Activated T-helper 17 cell treated with anti-CD3 and anti-CD28 coated beads, Interleukin-2, amount 50 U/mL, for 72 hours (primary cell): ENCODE data around the gene NLRX1. TPM values are rescaled to one million over a fixed set of nuclear protein-coding genes. Genes with fewer than 3 reads are reported as not detected.

Experiments used
- ATAC-seq: fragments of 150-1000 bp; cut with Tn5 transposase; replicated peaks from 2 replicates; pipeline ENCODE4 v1.10.0; 2021; ENCODE audit warnings: mild to moderate bottlenecking, moderate library complexity
- H3K27ac Mint-ChIP-seq: one replicate; pipeline ENCODE4 v1.8.0; 2022; ENCODE audit warnings: mixed read lengths
- H3K27me3 Mint-ChIP-seq: one replicate; pipeline ENCODE4 v1.8.0; 2022; ENCODE audit warnings: mixed read lengths
- H3K36me3 Mint-ChIP-seq: one replicate; pipeline ENCODE4 v1.8.0; 2022; ENCODE audit warnings: low read depth, mild to moderate bottlenecking, mixed read lengths
- H3K4me1 Mint-ChIP-seq: one replicate; pipeline ENCODE4 v1.8.0; 2022; ENCODE audit warnings: mixed read lengths
- H3K4me3 Mint-ChIP-seq: one replicate; pipeline ENCODE4 v1.8.0; 2022; ENCODE audit warnings: mild to moderate bottlenecking, mixed read lengths
- H3K9me3 Mint-ChIP-seq: one replicate; pipeline ENCODE4 v1.8.0; 2022; ENCODE audit warnings: mixed read lengths
- total RNA-seq, 2 donors: library from RNA; stranded (reverse); gene quantifications; one replicate each; pipeline ENCODE4 v1.2.3, GENCODE V29; 2022

Gene NLRX1
- total RNA-seq, 2 donors from 2014 or later: 9.7 to 10.3 TPM

- H3K4me3 Mint-ChIP-seq: peak overlapping the region; percentile 55
- H3K27ac Mint-ChIP-seq: no peak overlapping the region
- no peaks in the 10 kb centered on the region for H3K36me3 Mint-ChIP-seq
- no peaks in the 10 kb centered on the region for H3K9me3 Mint-ChIP-seq
- ATAC-seq: no peak
- H3K4me1 Mint-ChIP-seq: no peaks in the 10 kb centered on the region
- H3K27me3 Mint-ChIP-seq: peaks cover 30% of the 10 kb centered on the region
These were observed 19.9 kb upstream of the NLRX1 start for GRCh38 chr11:119148720-119149017.

GRCh38 chr11:119149018-119149785 lies 19.3 kb upstream of the NLRX1 start, which contains the start of gene ABCG4:
Gene ABCG4, plus strand, starts transcription at chr11:119149052. Its CDS starts 914 bp downstream, at chr11:119149966.
- peak; percentile 66 for ATAC-seq
- peaks cover 27% of the 10 kb centered on the region for H3K27me3 Mint-ChIP-seq
- peak within 1 kb of the TSS; percentile 55 for H3K4me3 Mint-ChIP-seq
- no peak within 1 kb of the TSS for H3K27ac Mint-ChIP-seq
- H3K4me1 Mint-ChIP-seq: no peaks in the 10 kb centered on the region
- H3K9me3 Mint-ChIP-seq: no peaks in the 10 kb centered on the region
- no peaks in the 10 kb centered on the region for H3K36me3 Mint-ChIP-seq

- no peaks in the 10 kb centered on the region for H3K9me3 Mint-ChIP-seq
- no peak overlapping the region for H3K27ac Mint-ChIP-seq
- H3K4me3 Mint-ChIP-seq: peak overlapping the region; percentile 33
- no peak for ATAC-seq
- peaks cover 27% of the 10 kb centered on the region for H3K27me3 Mint-ChIP-seq
- H3K36me3 Mint-ChIP-seq: no peaks in the 10 kb centered on the region
- H3K4me1 Mint-ChIP-seq: no peaks in the 10 kb centered on the region
These were observed 18.7 kb upstream of the NLRX1 start for GRCh38 chr11:119149786-119150275.

- no peaks in the 10 kb centered on the region for H3K9me3 Mint-ChIP-seq
- ATAC-seq: no peak
- H3K4me1 Mint-ChIP-seq: no peaks in the 10 kb centered on the region
- H3K27me3 Mint-ChIP-seq: peaks cover 18% of the 10 kb centered on the region
- no peak overlapping the region for H3K27ac Mint-ChIP-seq
- H3K4me3 Mint-ChIP-seq: no peak overlapping the region
- H3K36me3 Mint-ChIP-seq: no peaks in the 10 kb centered on the region
These were observed 16.5 kb upstream of the NLRX1 start for GRCh38 chr11:119152043-119152442.

- H3K4me3 Mint-ChIP-seq: no peak overlapping the region
- H3K36me3 Mint-ChIP-seq: no peaks in the 10 kb centered on the region
- no peaks in the 10 kb centered on the region for H3K9me3 Mint-ChIP-seq
- H3K27ac Mint-ChIP-seq: no peak overlapping the region
- no peak for ATAC-seq
- peaks cover 13% of the 10 kb centered on the region for H3K27me3 Mint-ChIP-seq
- H3K4me1 Mint-ChIP-seq: no peaks in the 10 kb centered on the region
These were observed 15.9 kb upstream of the NLRX1 start for GRCh38 chr11:119152604-119153003.

GRCh38 chr11:119153049-119153818 lies 15.3 kb upstream of the NLRX1 start:
- ATAC-seq: no peak
- peaks cover 7% of the 10 kb centered on the region for H3K27me3 Mint-ChIP-seq
- no peaks in the 10 kb centered on the region for H3K36me3 Mint-ChIP-seq
- no peaks in the 10 kb centered on the region for H3K9me3 Mint-ChIP-seq
- H3K27ac Mint-ChIP-seq: no peak overlapping the region
- no peak overlapping the region for H3K4me3 Mint-ChIP-seq
- no peaks in the 10 kb centered on the region for H3K4me1 Mint-ChIP-seq

- Mint-ChIP-seq H3K36me3 (no peaks in the 10 kb centered on the region), H3K4me1 (no peaks in the 10 kb centered on the region), H3K27me3 (peaks cover 6% of the 10 kb centered on the region), H3K27ac (no peak overlapping the region), H3K9me3 (no peaks in the 10 kb centered on the region), H3K4me3 (no peak overlapping the region)
- ATAC-seq: no peak
These were observed 14.3 kb upstream of the NLRX1 start for GRCh38 chr11:119154178-119154577.

- Mint-ChIP-seq H3K4me3 (no peak overlapping the region), H3K36me3 (no peaks in the 10 kb centered on the region), H3K27me3 (peaks cover 6% of the 10 kb centered on the region), H3K4me1 (no peaks in the 10 kb centered on the region), H3K9me3 (no peaks in the 10 kb centered on the region), H3K27ac (no peak overlapping the region)
- ATAC-seq: no peak
These were observed 12.6 kb upstream of the NLRX1 start for GRCh38 chr11:119155733-119156492.

GRCh38 chr11:119156496-119156895 lies 12.0 kb upstream of the NLRX1 start:
- no peak for ATAC-seq
- Mint-ChIP-seq H3K4me1 (no peaks in the 10 kb centered on the region), H3K27me3 (peaks cover 6% of the 10 kb centered on the region), H3K36me3 (no peaks in the 10 kb centered on the region), H3K4me3 (no peak overlapping the region), H3K27ac (no peak overlapping the region), H3K9me3 (no peaks in the 10 kb centered on the region)

GRCh38 chr11:119157063-119157462 lies 11.5 kb upstream of the NLRX1 start:
- H3K9me3 Mint-ChIP-seq: no peaks in the 10 kb centered on the region
- ATAC-seq: no peak
- H3K36me3 Mint-ChIP-seq: no peaks in the 10 kb centered on the region
- H3K27me3 Mint-ChIP-seq: peaks cover 6% of the 10 kb centered on the region
- H3K4me3 Mint-ChIP-seq: no peak overlapping the region
- H3K27ac Mint-ChIP-seq: no peak overlapping the region
- no peaks in the 10 kb centered on the region for H3K4me1 Mint-ChIP-seq

DNA sequence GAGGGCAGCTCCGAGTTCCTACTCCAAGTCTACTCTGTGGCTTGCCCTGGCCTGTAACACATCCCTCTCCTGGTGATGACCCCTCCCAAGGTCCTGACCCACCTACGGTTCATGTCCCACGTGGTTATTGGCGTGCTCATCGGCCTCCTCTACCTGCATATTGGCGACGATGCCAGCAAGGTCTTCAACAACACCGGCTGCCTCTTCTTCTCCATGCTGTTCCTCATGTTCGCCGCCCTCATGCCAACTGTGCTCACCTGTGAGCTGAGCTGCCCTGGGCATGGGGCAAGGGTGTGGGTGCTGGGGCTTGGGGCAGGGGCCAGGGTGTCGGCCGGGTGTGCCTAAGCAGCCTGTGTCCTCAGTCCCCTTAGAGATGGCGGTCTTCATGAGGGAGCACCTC lies 10.1 kb upstream of the NLRX1 start:
- Mint-ChIP-seq H3K36me3 (no peaks in the 10 kb centered on the region), H3K9me3 (no peaks in the 10 kb centered on the region), H3K4me1 (no peaks in the 10 kb centered on the region), H3K27me3 (peaks cover 3% of the 10 kb centered on the region), H3K27ac (no peak overlapping the region), H3K4me3 (no peak overlapping the region)
- ATAC-seq: no peak

DNA sequence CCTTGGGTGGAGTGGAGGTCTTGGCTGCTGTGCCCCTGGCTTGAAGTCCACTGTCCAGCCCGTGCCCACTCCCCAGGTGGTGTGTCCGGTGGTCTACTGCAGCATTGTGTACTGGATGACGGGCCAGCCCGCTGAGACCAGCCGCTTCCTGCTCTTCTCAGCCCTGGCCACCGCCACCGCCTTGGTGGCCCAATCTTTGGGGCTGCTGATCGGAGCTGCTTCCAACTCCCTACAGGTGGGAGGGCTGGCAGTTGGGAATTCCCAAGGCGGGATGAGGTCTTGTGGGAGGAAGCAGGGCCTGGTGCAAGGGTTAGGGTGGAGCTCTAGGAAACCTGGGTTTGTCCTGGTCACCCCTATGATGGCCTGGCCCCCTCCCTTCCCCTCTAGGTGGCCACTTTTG lies 8.4 kb upstream of the NLRX1 start:
- no peak for ATAC-seq
- Mint-ChIP-seq H3K27ac (no peak overlapping the region), H3K27me3 (peaks cover under 1% of the 10 kb centered on the region)

DNA sequence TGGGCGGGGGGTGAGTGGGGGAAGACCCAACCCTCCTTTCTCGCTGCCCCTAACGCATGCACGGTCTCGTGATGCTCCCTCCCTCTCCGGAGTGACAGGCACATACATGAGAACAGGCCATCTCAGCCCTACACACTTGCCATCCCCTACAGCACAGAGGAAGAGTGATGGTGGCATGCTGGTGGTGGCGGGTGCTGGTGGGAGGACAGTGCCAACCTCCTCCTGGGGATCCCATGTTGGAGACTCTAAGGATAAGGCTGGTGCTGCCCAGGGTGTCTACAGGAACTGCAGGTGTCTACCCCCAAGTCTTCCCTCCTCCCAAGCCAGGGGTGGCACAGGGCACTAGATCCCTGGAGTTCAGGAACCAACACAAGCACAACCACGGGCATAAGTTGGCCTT lies 6.7 kb upstream of the NLRX1 start:
- no peaks in the 10 kb centered on the region for H3K27me3 Mint-ChIP-seq

More for the DNA sequence above, 8.4 kb upstream of the NLRX1 start:
- H3K9me3 Mint-ChIP-seq: no peaks in the 10 kb centered on the region
- no peak overlapping the region for H3K4me3 Mint-ChIP-seq
- H3K36me3 Mint-ChIP-seq: no peaks in the 10 kb centered on the region
- H3K4me1 Mint-ChIP-seq: no peaks in the 10 kb centered on the region

GRCh38 chr11:119166368-119167076 lies 2.0 kb upstream of the NLRX1 start:
- Mint-ChIP-seq H3K36me3 (no peaks in the 10 kb centered on the region), H3K4me3 (no peak overlapping the region), H3K9me3 (no peaks in the 10 kb centered on the region), H3K27ac (no peak overlapping the region), H3K4me1 (no peaks in the 10 kb centered on the region), H3K27me3 (no peaks in the 10 kb centered on the region)
- no peak for ATAC-seq

More for the DNA sequence above, 6.7 kb upstream of the NLRX1 start:
- no peak for ATAC-seq
- Mint-ChIP-seq H3K27ac (peak overlapping the region; percentile 53), H3K9me3 (no peaks in the 10 kb centered on the region), H3K4me3 (no peak overlapping the region), H3K4me1 (no peaks in the 10 kb centered on the region), H3K36me3 (no peaks in the 10 kb centered on the region)
